GM19099 (cell line): ENCODE measurements around the gene HIVEP3.

Experiments used
- POLR2A ChIP-seq: IDR thresholded peaks from 3 replicates; pipeline ENCODE4 v1.6.1; 2011; ENCODE audit warnings: low read depth; ENCODE audit not compliant: insufficient read length; ENCODE audit errors: extremely low read depth

The HIVEP3 gene

DNA sequence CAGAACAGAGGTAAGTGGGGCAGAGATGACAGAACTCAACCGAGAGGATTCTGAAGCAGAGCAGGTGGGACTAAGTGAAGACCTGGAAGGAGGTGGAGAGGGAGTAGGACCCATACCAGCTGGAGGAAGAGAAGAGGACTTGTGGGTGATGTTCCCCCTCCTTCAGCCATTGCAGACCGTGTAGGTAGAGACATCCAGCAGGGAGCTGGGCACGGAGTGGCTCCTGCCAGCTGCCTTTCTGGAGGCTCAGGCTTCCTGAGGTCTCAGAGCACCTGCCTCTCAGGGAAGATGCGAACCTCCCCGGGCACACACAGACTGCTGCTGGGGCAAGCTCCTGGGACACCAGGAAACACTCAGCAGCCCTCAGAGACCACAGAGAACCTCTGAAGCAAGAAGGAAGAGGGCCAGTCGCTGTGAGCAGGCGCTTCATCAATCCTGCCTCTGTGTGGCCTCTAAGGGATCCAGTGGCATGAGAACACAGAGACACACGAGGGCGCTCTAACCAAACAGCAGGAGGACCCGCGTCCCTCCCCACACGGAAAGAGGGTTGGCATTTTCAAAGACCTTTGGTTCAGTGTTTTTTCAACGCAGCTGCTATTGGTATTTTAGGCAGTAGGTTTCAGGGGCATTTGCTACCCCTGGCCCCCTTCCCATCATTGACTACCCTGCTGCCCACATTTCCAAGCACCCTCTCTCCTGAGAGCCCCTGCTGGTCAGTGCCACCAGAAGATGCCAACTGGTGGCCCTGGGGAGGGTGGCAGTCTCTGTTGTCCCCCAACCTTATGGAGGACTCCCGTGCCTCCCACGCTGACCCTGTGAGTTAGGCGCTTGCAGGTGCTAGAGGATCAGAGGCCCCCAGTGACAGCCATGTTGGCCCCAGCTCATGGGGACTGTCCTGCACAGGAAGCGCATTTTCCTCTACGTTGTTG lies 344.7 kb downstream of the HIVEP3 start:
- no peak for TF ChIP-seq POLR2A

- no peak for TF ChIP-seq POLR2A
Measured at GRCh38 chr1:41573194-41573593, 345.5 kb downstream of the HIVEP3 start.

DNA sequence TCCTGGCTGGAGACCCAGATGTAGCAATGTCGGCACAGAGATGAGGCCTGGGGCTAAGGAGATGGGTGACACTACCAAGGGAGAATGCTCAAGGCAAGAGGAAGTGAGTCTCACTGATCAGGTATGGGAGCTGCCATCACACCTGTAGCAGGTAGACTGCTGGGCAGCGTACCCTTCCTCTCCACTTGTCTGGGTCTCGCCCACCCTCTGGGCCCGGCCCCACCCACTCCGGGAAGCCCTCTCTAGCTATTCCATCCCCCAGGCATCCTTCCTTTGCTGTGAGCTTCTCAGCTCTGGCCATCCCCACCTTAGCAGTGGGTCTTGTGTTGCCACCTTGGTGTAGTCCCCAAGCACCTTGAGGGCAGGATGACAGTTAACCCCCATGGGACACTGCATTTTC lies 346.5 kb downstream of the HIVEP3 start:
- TF ChIP-seq POLR2A, result no peak

DNA sequence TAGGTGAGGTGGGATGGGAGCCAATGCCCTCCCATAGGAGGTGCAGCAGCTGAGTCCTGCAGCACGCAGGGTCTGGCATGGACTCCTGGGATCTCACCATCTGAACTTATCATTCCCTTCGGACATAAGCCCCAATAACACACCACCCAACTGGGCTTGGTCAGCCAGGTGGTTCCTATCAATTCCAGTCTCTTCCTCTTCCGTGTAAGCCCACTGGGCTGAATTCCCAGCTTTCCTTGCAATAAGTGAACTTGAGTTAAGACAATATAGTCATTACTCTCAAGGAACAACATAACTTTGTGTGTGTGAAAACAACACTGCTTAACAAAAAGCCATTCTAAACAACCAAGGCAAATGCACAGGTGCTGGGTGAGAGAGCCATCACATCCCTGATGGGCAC lies 347.7 kb downstream of the HIVEP3 start:
- no peak for TF ChIP-seq POLR2A

DNA sequence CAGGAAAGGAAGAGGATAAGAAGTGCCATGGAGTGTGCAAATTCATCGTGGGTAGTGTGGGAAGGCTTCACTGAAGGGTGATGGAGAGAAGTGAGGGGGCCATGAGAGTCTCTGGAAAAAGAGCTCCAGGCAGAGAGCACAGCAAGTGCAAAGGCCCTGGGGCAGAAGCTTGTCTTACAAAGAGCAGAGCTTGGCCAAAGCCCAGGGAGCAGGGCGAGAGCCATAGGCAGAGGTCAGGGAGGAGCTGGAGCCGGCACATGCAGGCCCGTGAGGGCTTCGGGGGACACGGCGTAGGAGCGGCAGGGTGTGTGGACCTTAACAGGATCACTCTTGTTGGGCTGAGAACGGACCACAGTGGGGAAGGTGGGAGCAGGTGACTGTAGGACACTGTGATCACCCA lies 350.5 kb downstream of the HIVEP3 start:
- TF ChIP-seq POLR2A, result no peak

- TF ChIP-seq POLR2A, result no peak
Measured at GRCh38 chr1:41566969-41567368, 351.8 kb downstream of the HIVEP3 start.

DNA sequence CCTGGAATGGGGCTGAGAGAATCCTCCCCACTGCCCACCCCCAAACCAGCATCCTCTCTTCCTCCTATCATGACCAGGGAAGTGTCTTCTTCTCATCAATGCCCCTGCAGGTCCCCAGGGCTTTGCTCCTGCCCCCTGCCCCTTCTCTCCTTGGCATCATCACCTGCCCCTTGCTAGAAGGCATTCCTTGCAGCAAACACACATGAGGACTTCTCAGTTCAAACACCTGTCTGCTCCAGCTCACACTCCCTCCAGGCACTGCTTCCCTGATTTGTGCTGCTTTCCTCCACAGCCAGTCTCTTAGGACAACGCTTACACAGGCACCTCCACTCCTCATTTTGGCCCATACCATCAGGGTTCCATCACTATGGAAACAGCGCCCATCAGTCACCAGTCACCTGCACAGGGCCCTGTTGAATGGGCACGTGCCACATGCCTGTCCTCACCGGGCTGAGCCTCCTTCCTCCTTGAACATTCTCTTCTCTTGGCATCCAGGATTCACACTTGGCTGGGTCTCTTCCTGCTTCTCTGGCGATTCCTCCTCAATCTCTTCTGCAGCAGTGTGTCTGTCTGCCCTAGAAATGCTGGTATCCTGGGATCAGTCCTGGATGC lies 352.3 kb downstream of the HIVEP3 start:
- no peak for TF ChIP-seq POLR2A

DNA sequence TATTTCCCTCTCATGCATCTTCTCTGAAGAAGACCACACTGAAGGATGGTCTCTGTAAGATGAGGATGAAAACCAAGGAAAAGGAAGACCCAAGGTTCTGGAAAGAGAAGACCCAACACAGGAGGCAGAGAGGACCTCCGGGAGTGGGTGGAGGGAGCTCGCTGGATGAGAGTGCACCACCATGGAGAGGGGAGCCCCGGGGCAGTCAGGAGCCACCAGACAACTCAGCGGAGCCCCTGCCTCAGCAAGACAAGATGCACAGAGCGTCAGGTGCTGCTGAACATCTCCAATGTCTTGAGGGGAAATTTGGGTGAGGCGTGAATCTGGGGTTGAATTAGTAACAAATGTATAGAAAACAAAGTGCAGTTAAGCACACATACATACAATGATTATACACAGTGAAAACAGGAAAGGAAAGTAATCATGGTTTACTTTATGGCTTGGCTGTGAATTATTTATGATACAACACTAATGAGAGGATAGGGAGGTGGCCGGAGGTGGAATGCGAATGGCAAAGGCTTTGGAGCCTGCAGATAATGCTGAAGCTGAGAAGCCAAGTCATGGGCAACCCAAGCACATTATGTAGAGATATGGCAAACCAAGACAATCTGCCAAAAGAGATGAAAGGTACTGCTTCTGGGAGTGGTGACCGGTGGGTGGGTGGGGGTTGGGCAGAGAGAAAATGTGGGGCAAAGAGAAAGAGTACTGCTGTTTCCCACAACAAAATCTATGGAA lies 353.8 kb downstream of the HIVEP3 start:
- TF ChIP-seq POLR2A, result no peak

- no peak for TF ChIP-seq POLR2A
Measured at GRCh38 chr1:41562328-41562727, 356.4 kb downstream of the HIVEP3 start.

- TF ChIP-seq POLR2A, result no peak
Measured at GRCh38 chr1:41560931-41561330, 357.8 kb downstream of the HIVEP3 start.

- no peak for TF ChIP-seq POLR2A
Measured at GRCh38 chr1:41560496-41560895, 358.2 kb downstream of the HIVEP3 start.

DNA sequence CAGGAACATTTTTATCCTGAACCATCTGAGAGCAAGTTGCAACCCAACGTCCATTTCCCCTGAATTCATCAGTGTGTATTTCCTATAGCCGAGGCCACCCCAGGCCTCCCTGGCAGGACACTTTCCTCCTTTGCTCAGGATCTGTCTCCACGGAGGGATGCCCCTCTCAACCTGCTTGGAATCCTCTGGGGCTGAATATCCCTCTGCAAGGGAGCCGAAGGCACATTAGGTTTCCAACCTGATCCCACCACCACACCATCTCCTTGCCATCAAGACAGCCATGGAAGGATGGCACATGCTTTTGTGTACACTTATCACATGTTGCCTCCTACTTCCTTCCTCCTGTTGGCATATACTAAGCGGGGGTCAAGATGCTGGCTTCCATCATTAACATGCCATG lies 359.4 kb downstream of the HIVEP3 start:
- no peak for TF ChIP-seq POLR2A

GRCh38 chr1:41558761-41559171 lies 360.0 kb downstream of the HIVEP3 start:
- TF ChIP-seq POLR2A, result no peak

DNA sequence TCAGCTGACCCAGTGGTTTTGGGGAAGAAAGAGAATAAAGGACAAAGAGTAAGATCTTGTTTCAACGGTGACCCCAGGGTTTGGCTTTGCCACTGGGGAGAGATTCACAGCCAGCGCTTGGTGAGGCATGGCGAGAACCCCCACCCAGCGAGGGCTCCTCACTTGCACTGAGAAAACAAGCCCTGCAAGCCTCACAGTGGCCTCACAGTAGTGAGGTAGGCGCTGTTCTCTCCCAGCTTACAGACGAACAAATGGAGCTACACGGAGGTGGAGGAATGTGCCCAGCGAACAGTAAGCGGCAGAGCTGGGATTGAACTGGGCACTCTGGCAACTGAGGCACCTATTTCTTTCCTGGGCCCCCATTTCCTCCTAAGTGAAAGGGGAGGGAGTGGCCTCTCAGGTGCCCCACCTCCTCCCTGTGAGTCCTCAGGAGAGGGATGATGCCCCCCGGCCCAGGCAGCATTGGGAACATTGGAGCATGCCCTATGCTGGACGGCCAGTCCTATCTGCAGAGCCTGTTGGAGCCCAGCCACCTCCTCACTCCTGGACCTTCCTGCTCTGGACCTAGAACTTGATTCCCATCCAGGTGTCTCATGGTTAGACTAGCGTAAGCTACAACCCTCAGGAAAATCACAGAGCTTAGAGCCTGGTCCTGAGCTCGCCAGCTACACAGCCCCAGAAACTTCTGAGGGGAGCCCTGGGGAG lies 360.8 kb downstream of the HIVEP3 start:
- TF ChIP-seq POLR2A, result no peak
